Lung (tissue), 12 donors: ENCODE measurements around the gene CCND3. TPM values are rescaled to one million over a fixed set of nuclear protein-coding genes. Genes with fewer than 3 reads are reported as not detected.

Experiments
- ATAC-seq: fragments of 200-7000 bp; cut with Tn5 transposase; one replicate; pipeline ENCODE4 v1.9.1; 2020; ENCODE audit warnings: moderate number of reproducible peaks; ENCODE audit not compliant: insufficient read depth, low FRiP score
- DNase-seq, 3 donors: peaks; one replicate each; pipeline ENCODE4 v3.0.0-alpha.2; 2013 to 2017
- H3K27ac ChIP-seq, 2 donors: one replicate each; pipeline ENCODE4 v1.5.1; 2013; ENCODE audit warnings: mild to moderate bottlenecking in 2 of 2, moderate library complexity in 2 of 2, control low read depth in 1 of 2, inconsistent platforms in 1 of 2, low read depth in 1 of 2, low read length in 1 of 2
- H3K27me3 ChIP-seq, 3 donors: one replicate each; pipeline ENCODE4 v1.5.1; 2013; ENCODE audit warnings: low read length in 2 of 3; ENCODE audit not compliant: control insufficient read depth in 3 of 3, insufficient read depth in 3 of 3
- H3K36me3 ChIP-seq, 4 donors: one replicate each; pipeline ENCODE4 v1.5.1; 2013; ENCODE audit warnings: low read length in 4 of 4, mild to moderate bottlenecking in 1 of 4, moderate library complexity in 1 of 4; ENCODE audit not compliant: control insufficient read depth in 4 of 4, insufficient read depth in 4 of 4
- H3K4me1 ChIP-seq, 5 donors: one replicate each; pipeline ENCODE4 v1.5.1; 2013; ENCODE audit warnings: low read length in 5 of 5, mild to moderate bottlenecking in 2 of 5, moderate library complexity in 1 of 5; ENCODE audit not compliant: control insufficient read depth in 5 of 5, insufficient read depth in 5 of 5
- H3K4me3 ChIP-seq: one replicate; pipeline ENCODE4 v1.5.1; 2013; ENCODE audit warnings: mild to moderate bottlenecking, control low read depth, moderate library complexity
- H3K9ac ChIP-seq, 2 donors: one replicate each; pipeline ENCODE4 v1.5.1; 2013; ENCODE audit warnings: low read length in 2 of 2, control low read depth in 1 of 2; ENCODE audit not compliant: insufficient read depth in 1 of 2
- H3K9me3 ChIP-seq, 4 donors: one replicate each; pipeline ENCODE4 v1.5.1; 2013; ENCODE audit warnings: low read length in 3 of 4, mild to moderate bottlenecking in 1 of 4, moderate library complexity in 1 of 4; ENCODE audit not compliant: control insufficient read depth in 4 of 4, insufficient read depth in 3 of 4
- WGBS, 2 donors: extraction: QIAGEN DNeasy Blood & Tissue Kit; methylation state at CpG; one replicate each; pipeline ENCODE4 v1.1.7; 2013; 5-methylcytosine and 5-hydroxymethylcytosine counted together
- polyA plus RNA-seq, 2 donors: library from polyadenylated mRNA; stranded (reverse); fragments of 200-250 nt; gene quantifications; one replicate each; pipeline ENCODE4 v1.2.1, GENCODE V29; 2013
- total RNA-seq, 2 donors: library from RNA; depleted of rRNA in 1 of 2; stranded (reverse); fragments of >200 nt in 1 of 2; gene quantifications; one replicate each; pipeline ENCODE4 v1.2.1, GENCODE V29; 2014 to 2021
- TF ChIP-seq, protein P1 (sequence below): IDR thresholded peaks from 2 replicates; pipeline ENCODE4 v1.5.1; 2012; ENCODE audit warnings: mild to moderate bottlenecking; ENCODE audit errors: control extremely low read depth, extremely low read depth
- donor health status: control.
- donor health status: control.
- donor health status: Bipolar disorder and iron deficiency.
- donor health status: healthy.
- donor health status: DM: yes; HTN: yes; CAD: no.

CCND3 gene
- total and polyA plus RNA-seq, 4 donors: 120 to 221 (median 158) TPM

DNA sequence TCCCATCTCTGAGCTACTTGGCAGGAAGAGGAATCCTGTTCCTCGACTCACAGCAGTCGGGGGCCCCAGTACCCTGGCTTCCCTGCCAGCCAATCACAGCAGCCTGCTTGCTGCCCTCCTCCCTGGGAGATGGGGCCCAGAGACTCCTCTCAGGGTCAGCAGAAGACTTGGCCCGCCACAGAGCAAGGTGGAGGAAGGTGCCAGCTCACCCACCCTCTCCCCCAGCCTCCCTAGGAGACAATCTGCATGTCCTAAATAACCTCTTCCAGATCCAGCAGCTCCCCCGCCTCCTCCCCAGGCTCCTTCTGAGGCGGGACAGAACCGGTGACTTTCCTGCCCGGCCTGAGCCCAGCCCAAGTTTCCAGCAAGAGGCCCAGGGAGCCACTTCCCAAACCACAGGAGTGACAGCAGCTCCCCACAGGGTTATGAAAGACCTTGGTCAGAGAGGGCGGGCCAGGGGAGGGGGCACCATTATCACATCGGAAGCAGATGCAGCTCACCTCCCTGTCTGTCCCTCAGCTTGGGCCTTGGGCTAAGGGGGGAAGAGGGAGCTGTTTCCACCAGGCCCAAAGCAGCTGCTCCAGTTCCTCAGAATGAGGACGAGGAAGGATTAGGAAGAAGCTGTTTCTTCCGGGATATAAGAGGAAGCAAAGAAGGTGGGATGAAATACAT is 2.3 kb downstream of the CCND3 start:
- peak overlapping the region in 1 of 2 donors; percentile 81 for H3K27ac ChIP-seq
- H3K27me3 ChIP-seq: no peaks in the 10 kb centered on the region
- H3K36me3 ChIP-seq: peaks cover 4 to 21% (median 7%) of the 10 kb centered on the region in 4 donors
- H3K4me1 ChIP-seq: peaks cover 17 to 37% (median 27%) of the 10 kb centered on the region in 5 donors
- TF ChIP-seq, protein P1, sequence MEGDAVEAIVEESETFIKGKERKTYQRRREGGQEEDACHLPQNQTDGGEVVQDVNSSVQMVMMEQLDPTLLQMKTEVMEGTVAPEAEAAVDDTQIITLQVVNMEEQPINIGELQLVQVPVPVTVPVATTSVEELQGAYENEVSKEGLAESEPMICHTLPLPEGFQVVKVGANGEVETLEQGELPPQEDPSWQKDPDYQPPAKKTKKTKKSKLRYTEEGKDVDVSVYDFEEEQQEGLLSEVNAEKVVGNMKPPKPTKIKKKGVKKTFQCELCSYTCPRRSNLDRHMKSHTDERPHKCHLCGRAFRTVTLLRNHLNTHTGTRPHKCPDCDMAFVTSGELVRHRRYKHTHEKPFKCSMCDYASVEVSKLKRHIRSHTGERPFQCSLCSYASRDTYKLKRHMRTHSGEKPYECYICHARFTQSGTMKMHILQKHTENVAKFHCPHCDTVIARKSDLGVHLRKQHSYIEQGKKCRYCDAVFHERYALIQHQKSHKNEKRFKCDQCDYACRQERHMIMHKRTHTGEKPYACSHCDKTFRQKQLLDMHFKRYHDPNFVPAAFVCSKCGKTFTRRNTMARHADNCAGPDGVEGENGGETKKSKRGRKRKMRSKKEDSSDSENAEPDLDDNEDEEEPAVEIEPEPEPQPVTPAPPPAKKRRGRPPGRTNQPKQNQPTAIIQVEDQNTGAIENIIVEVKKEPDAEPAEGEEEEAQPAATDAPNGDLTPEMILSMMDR: no peak
- H3K9me3 ChIP-seq: no peaks in the 10 kb centered on the region
- DNase-seq (peak in 2 of 3 donors; percentile 29 to 41), ATAC-seq (no peak)
- H3K4me3 ChIP-seq: no peak overlapping the region
- 10 to 17% methylated on average over 11 of the region's 11 CpGs for WGBS, 2 donors
- no peak overlapping the region for H3K9ac ChIP-seq

DNA sequence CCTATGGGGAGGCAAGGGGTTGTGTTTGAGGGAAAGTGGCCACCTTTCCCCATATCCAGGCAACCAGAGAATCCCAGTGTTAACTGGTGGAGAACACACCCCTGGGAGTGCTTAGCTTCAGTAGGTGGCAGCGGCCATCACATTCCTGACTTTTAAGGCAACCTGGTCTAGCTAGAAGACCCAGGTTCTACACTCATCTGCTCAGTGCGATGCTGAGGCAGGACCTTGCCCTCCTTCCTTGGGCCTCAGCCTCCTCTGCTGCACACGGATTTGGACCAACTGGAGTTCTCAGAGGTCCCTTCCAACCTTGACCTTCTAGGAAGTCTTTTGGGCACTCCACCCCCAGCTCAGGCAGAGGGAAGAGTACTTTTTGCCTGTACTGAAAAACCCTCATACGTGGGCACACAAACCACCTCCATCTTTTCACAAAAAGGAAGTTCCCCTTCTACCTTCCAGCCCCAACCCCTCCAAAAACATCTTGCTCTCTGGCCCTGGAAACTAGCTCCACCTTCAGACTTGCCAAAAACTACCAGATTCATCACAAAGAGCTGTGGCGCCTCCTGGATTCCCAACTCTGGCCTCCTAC is 2.9 kb downstream of the CCND3 start:
- Histone ChIP-seq H3K4me3 (no peak overlapping the region), H3K27me3 (no peaks in the 10 kb centered on the region), H3K9ac (no peak overlapping the region), H3K27ac (peak overlapping the region in 1 of 2 donors; percentile 81), H3K4me1 (peaks cover 17 to 37% (median 27%) of the 10 kb centered on the region in 5 donors), H3K9me3 (no peaks in the 10 kb centered on the region), H3K36me3 (peaks cover 4 to 23% (median 9%) of the 10 kb centered on the region in 4 donors)
- 51 to 61% methylated on average over 5 of the region's 5 CpGs for WGBS, 2 donors
- TF ChIP-seq, protein P1: no peak
- DNase-seq (no peak), ATAC-seq (no peak)

DNA sequence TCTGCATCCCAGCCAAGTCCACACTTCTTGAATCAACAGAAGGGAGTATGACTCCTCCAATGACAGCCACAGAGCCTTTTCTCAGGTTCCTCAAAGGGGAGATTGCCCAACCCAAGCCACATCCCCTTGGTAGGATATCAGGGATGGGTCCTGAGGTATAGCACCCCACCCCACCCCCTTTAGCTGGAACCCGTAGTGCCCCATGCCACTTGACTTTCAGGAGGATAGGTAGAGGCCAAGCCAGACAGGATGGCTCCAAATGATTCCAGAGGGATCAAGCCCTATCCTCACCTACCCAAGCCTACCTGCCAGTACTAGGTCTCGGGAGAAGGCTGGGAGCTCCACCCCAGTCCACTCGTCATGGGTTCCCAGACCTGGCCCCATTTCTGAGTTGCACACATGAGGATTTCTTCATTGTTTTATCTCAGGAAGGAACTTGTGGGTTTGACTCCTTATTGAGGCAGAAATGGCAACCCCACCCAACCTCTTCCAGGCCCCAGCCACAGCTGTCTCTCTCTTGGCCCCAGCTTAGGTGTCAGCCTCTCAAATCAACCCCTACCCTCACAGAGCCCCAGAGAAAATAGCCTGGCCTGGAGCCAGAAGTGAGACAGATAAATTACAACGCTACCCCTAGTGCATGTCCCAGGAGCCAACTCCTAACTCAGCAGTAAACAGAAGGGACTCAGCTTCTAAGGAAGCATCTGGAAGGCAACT is 3.6 kb downstream of the CCND3 start:
- Histone ChIP-seq H3K9ac (no peak overlapping the region), H3K4me1 (peaks cover 17 to 37% (median 27%) of the 10 kb centered on the region in 5 donors), H3K27me3 (no peaks in the 10 kb centered on the region), H3K36me3 (peaks cover 5 to 29% (median 11%) of the 10 kb centered on the region in 4 donors), H3K4me3 (no peak overlapping the region), H3K9me3 (no peaks in the 10 kb centered on the region), H3K27ac (peak overlapping the region in 1 of 2 donors; percentile 81)
- TF ChIP-seq, protein P1: no peak
- ATAC-seq (no peak), DNase-seq (peak in 2 of 3 donors; percentile 36 to 41)
- WGBS, 2 donors: 14 to 26% methylated on average over 4 of the region's 4 CpGs
